Superior temporal gyrus (tissue), 1 donor: ENCODE results near the gene CREB3L1.

Experiments used
- DNase-seq: peaks from one replicate; pipeline ENCODE4 v3.0.0-alpha.2; 2016; ENCODE audit errors: extremely low spot score

CREB3L1 gene

GRCh38 chr11:46273511-46274205 lies 3.8 kb upstream of the CREB3L1 start:
- DNase-seq = no peak

- no peak for DNase-seq
Measured at GRCh38 chr11:46275964-46276641, 1.4 kb upstream of the CREB3L1 start.

GRCh38 chr11:46277313-46277621 lies 195 bp upstream of the CREB3L1 start:
- DNase-seq = peak; percentile 35

GRCh38 chr11:46278387-46279125 lies 1.1 kb downstream of the CREB3L1 start:
- no peak for DNase-seq

- peak; percentile 60 for DNase-seq
Measured at GRCh38 chr11:46279126-46280099, 2.0 kb downstream of the CREB3L1 start.

- no peak for DNase-seq
Measured at GRCh38 chr11:46280706-46281105, 3.2 kb downstream of the CREB3L1 start.

GRCh38 chr11:46281371-46281831 lies 3.9 kb downstream of the CREB3L1 start:
- DNase-seq = no peak

- no peak for DNase-seq
Measured at GRCh38 chr11:46285173-46285572, 7.7 kb downstream of the CREB3L1 start.

GRCh38 chr11:46285594-46286033 lies 8.2 kb downstream of the CREB3L1 start:
- DNase-seq = no peak

GRCh38 chr11:46286789-46287188 lies 9.3 kb downstream of the CREB3L1 start:
- no peak for DNase-seq

- no peak for DNase-seq
Measured at GRCh38 chr11:46288451-46288850, 11.0 kb downstream of the CREB3L1 start.

GRCh38 chr11:46290011-46290410 lies 12.5 kb downstream of the CREB3L1 start:
- no peak for DNase-seq

- DNase-seq = no peak
Measured at GRCh38 chr11:46290598-46291309, 13.3 kb downstream of the CREB3L1 start.

- DNase-seq = no peak
Measured at GRCh38 chr11:46291441-46292150, 14.1 kb downstream of the CREB3L1 start.

GRCh38 chr11:46293066-46293465 lies 15.6 kb downstream of the CREB3L1 start:
- DNase-seq = no peak

GRCh38 chr11:46293641-46294103 lies 16.2 kb downstream of the CREB3L1 start:
- DNase-seq = no peak

- DNase-seq = no peak
Measured at GRCh38 chr11:46294365-46295309, 17.2 kb downstream of the CREB3L1 start.

GRCh38 chr11:46295312-46296058 lies 18.0 kb downstream of the CREB3L1 start:
- peak; percentile 61 for DNase-seq
